NCI-H187 (cell line): Measurements from ENCODE around the gene SCN7A.
A peak's percentile ranks its signal among the peaks of the same experiment; 100 is the strongest.
"Not testable (repeated sequence)": the region's sequence is repeated elsewhere in the genome, so short reads cannot be mapped to it uniquely, and the experiment has no call there.

Source experiments
- DNase-seq, 2 experiments: peaks; one replicate each; lab custom pipeline; 2025; lab: John Stamatoyannopoulos, UW

SCN7A gene

DNA sequence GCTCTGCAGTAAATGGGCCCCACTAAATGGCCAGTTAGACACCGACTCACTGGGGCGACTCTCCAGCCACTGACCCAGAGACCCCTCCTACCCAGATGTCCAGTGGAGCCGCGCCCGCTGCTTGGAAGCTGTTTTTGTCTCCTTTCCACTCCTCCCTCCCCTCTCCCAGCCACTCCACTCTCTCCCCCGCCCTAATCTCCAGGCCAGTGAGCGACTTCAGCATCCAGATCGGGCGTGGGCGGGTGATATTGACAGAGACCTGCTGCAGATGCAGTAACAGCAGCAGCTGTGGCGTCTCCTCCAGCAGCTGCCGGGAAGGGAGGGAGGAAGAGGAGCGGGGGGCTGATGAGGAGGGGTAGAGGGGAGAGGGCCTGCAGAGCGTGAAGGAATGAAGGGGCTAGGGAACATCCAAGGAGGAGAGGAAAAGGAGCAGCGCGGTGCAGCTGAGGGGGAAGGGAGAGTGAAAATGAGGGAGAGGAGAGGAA, at the start of gene SCN7A:
SCN7A (minus strand) TSS at position 110 of the 485 bp plus-strand sequence. CDS start 16,553 bp downstream, outside the sequence.
- peak in 1 of 2 experiments; percentile 15 for DNase-seq

DNA sequence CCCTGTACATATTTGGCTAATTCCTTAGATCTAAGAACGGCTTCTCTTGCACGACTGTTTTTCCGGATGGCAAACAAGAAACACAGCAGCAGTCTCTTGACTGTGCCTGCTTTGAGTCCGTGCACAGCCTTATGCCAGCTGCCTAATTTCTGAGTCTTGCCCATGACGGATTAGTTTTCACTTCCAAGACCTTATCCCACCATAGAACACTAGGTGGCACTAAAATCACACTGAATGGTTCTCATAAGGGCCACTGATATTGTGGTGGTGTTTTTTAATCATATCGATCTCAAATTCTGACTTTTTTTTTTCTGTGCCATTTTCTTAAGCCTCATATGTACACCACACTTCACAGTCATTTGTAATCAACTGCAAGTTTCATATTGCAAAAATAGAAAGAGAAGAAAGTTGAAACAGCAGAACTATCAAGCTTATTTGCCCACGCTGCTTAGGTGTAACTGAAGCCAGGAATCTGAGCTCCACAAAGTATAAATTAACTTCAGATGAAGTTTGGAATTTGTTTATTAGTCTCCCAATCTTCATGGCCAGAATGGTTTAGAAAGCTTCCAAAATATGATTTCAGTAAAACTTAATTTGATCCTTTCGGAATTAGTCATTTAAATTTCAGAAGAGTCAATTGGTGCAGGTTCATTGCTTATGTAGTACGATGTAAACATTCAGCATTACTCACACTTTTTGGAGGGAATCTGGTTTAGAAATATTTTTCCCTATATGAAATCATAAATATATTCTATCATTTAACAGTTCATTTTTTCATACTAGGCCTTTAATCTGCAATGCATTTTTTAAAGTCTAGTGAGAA, 45.5 kb upstream of the SCN7A start:
- peak in 1 of 2 experiments; percentile 18 for DNase-seq

DNA sequence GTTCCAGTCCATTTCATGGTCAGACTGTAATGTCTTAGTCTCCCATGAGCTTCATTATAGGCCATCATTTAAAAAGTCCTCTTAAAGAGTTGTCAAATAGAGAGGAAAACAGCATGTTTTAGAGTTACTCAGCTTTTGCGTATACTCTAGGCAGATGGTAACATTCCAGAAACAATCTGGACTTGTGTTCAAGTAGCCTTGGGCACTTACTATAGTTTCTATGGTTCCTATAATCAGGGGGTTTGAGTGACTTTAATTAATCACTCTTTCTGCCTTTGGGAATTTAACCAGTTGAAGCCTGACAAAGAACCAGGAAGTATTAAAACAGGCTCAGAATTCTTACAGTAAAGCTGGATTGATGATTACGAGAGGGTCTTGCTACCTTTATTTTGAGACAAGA, 42.1 kb upstream of the SCN7A start:
- DNase-seq: no peak

DNA sequence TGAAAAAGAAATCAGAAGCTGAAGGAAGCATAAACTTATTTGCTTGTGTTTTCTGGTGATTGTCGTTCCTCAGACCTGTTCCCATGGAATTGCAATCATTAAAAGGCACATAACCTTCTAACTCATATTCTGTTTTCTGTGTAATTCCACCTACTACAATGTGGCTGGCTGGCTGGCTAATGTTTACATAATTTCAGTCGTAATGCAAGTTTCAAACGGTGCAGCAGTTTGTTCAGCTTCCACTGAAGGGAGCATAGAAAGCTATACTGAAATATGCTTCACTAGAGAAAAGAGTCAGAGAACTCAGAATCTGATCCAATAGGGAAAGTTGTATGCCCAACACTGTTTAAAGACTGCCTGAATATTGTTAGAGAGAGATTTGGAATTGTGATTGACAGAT, 27.1 kb upstream of the SCN7A start:
- no peak for DNase-seq

DNA sequence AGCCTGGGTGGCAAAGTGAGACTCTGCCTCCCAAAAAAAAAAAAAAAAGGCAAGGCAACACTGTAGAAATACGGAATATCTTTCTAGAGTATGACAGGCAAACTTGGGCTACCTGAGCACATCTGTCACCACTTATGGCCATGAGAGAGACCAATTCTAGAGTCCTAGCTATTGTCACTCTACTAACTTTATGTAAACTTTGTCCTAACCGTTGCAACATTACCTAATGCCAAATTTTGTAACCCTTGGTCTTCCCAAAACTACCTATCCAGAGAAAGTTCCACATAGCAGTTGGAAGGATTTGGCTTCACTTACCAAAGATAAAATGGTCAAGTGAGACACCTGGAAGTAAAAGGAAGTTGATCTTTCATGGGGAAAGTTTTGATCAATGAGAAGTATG, 26.6 kb upstream of the SCN7A start:
- DNase-seq: no peak

DNA sequence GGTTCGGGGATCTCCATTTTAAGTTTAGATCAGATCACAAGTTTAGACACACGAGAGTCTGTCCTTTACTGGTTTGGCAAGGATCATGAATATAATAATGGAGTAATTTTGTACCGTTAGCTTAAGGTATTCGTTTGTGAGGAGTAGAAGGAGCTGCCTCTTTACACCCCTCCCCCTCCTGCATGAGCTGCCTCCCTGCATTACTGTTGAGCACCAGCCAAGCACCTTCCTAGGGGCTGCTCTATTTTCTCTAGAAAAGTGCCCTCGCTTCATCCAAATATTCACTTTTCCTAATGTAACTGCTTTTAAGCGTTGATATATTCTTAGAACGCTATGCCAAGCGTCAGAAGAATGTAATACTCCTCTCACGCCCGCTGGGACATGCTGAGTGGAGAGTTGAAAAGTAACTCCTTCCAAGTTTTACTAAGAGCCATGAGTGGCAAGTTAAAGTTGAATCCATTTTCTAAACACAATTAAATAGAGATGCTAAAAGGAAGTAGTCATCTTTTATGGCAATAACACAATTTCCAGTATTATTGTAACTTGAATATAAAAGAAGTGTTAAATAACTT, 25.4 kb upstream of the SCN7A start:
- DNase-seq: no peak

DNA sequence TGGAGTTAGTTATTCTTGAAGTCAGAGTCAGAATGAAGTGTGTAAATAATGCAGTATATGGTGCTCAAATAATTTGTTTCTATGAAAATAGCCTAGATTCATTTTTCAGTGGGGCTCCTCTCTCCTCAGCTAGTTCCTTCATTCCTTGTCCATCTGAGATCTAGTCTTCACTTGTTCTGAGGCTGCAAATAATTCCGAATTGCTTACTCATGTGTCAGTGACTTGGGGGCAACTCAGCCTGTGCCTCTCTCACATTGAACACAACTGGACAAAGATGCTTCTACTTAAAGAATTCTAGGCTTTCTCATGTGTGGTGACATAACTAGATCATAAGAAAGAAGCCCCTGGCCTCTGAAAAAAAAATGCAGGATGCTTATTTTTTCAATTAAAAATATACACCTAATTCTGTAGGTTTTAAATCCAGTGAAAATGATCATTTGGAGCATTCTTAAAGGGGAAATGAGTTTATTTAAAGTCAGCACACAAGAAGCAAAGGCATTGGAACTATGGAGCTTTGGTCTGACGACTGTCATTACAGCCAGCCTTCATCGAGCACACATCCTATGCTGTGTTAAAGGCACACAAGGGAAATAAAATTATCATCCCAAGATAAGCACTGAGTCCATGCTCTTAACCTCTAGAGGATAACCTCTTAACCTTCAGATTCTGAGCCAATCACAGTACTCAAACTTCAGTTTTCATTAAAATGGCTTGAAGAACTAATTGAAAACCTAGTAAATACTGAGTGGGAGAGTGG, 24.8 kb upstream of the SCN7A start:
- DNase-seq: no peak

DNA sequence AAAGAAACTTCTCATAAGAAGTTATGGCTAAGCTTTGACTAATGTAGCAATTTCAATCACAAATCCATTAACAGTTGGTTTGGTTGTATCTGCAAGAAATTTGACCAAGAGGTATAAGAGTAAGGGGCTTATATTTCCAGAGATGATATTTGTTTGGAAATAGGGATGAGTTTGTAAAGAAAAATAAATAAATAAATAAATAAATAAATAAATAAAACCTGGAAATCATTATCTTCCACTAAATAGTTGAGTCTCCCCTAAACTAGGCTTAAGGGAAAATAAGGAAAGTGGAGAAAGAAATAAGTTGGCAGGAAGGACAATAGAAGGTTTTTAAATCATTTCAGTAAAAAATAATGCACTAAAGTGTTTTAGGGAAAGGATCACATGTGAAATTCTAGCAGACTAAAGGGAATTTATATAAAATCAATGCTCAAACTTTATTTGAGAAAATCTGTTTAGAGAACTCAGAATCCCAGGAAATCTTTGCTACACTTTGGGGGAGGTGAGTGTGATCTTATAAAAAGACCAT, 23.5 kb upstream of the SCN7A start:
- DNase-seq: no peak

DNA sequence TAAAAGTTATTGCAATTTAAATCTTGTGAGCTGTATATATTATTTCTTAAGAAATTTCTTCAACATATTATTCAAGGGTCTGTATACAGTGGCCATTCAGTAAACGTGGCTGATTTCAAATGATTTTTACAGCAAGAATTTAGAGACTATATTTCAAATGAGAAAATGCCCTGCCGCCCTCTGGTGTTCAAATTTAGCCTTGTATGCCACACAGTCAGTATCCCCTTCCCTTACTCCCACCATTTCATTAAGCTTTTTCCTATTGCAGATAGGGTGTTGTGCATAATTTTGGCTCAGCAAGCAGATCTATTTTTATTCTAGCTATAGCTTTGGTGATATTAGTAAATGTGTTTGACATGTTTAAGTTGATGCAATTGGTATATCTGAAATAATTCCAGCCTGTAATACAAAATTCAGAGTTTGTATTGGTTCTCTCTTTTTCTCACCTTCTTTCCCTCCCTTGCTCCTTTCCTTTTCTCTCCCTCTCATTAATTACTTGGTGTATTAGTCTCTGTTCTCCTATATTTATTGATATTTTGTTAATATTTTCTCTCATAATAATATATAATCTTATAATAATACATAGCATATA, 22.8 kb upstream of the SCN7A start:
- DNase-seq: no peak

DNA sequence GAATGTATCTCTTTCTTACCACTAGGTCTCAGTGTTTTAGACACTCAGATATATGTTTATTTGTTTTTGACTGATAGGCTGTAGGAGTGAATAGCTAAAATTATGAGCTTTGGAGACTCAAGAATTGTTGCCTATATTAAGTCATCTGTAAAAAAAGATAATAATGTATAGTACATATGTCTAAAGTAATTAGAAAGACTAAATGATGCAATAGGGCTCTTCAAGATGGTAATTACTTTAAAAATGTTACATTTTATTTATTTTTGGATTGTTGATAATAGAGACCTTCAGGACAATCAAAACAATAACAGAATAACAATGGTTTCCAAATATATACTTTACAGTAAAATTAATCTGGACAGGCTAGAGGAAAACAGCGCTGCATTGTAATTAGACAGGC, 19.9 kb upstream of the SCN7A start:
- DNase-seq: no peak

DNA sequence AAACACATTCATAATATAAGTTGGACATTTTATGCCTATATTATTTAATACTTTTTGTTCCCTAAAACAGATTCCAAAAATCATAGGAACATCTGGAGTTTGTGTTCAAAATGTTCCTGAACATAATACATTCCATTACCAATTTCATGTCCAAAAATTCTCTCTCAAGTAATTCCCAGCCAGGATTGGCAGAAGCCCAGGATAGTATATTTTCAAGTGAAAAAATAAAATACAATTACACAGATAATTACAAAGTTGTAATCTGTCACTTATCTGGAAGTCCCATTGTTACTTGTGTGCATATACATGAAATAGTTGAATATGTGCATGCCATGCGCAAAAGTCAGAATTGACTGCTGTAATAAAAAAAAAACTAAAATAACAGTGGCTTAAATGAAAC, 5.2 kb upstream of the SCN7A start:
- DNase-seq: no peak

DNA sequence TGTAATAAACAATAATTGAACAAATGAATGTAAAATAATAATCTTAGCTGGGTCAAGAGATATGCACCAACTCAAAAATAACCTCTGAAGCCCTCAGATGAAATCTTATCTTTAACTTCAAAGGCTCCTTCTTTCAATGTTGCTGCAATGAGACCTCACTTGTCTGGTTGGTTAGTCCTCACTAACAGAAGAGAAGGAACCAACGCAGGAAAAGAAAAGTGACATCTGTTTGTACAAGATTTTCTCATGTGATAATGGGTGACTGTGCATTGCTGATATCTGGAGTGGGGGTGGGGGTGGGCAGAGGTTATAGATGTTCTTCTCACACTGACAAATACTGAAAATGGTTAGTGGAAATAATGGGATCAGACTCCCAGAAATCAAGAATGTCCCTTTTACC, 2.6 kb downstream of the SCN7A start:
- DNase-seq: no peak

DNA sequence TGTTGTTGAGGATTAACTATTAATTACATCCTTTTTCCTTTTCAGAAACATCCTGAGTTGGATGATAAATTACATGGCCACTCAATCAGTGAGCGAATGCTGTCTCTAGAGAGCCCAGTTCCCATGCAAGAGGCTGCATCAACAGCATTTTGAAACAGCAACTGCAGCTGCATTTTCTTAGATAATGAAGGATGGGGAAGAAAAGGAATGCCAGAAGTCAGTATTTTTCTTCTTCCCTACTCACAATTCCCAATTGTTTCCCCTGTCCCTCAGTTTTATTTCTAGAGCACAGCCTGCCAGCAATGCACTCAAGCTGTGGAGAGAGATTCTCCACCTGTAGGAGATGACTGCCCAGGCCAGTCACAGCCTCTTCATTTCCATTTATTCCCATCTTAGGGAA, 6.9 kb downstream of the SCN7A start:
- no peak for DNase-seq

DNA sequence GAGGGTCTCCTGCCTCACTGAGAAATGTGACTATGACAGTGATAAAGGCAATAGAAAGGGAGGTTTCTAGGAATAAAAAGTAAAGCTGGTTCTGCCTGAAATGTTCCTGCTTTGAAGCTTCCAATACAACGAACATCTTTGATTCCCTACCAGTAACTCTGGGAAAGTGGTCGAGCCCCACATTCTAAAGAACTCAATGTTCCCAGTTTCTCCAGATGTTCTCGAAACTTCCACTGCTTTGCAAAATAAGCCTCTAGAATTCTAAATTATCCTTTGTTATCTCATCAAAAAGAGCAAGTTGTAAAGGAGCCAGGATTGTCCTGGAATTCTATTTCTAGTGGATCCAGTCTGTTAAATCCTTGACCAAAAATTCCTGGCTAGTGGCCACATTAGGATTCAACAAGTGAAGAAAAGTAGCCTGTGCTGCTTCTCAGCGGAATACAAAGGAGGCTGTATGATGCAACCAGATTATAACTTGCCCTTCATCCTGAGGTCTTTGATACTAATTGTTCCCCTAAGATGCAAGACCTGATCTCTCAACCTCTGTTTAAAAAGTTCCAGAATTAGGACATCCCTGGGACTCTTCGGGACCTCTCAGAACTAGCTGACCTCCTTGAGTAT, 8.4 kb downstream of the SCN7A start:
- DNase-seq: no peak

DNA sequence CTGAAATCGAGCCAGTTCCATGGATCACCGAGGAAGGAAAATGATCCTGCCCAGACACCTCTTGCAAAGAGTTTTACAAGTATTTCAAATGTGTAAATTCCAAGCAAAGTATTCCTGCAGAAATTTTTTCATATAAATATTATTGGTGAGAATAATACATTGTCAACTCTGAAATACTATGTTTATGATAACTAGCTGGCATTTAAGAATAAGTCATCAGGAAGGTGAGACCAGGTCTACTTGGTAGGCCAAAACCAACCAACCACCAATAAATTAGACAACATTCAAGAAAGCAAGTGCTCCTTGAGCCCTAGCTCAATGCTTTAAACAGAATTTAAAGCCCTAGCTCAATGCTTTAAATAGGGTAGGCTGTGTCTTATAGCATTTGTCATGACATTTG, 21.7 kb downstream of the SCN7A start:
- DNase-seq: no peak

DNA sequence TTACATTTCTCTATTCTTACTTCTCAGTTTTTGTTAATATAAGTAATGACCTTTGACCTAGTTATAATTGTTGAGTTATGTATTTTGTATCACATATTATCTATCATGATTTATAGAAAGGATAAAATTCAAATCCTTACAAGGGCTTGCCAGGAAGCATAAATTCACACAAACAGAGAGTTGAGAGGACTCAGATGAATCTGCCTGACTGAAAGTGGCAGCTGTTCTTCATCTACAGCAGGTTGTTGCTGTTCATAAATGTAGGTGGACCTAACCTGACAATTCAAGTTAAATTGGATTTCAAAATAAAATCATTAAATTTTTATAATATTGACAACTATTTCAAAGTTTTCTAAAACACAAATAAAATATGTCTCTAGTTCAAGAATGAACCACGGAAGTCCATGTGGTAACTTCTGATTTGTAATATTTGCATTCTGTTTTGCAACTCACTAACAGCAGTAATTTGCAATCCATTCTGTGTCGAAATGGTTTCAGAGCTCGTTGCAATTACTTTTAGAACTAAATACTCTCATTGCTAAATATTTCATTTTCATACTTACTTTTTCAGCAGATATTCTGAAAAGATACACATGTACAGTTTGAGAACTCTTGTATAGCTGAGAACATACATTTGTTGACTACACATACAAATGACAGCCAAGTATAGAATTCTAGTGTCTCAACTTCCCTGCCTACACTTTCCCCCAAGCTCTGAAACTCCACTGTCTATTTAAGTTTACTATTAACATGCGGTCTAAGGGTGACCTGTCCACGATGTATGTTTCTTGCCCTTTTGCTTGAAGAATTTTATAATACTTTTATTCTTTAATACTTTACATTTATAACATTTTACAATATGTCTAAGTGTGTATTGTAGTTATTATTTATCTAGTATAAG, 25.7 kb downstream of the SCN7A start:
- DNase-seq: no peak

DNA sequence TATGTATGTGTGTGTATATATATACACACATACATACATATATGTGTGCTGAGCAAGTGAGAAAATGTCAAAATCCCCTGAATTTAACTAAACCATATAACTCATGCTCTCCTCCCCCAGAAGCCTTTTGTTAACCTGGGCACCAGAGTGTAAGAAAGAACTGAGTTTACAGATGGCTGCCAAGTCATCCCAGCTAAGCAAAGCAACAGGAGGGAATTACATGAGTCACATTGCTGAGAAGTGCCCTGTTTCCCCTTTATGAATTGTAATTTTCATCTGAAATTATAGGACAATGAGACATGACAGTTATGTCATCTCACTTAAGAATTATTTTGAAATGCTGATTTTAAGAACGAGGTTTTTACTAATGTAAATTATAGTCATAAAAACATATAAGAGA, 29.9 kb downstream of the SCN7A start:
- no peak for DNase-seq

DNA sequence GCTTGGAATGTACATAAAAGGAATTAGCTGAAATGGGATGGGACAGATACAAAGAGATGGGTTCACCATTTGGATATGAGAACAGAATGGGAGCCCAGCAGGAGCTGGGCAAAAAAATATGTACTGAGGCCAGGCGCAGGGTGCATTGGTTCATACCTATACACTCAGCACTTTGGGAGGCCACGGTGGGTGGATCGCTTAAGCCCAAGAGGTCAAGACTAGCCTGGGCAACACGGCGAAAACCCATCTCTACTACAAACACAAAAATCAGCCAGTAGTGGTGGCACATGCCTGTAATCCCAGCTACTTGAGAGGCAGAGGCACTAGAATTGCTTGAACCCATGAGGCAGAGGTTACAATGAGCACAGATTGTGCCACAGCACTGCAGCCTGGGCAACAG, 30.4 kb downstream of the SCN7A start:
- no peak for DNase-seq

DNA sequence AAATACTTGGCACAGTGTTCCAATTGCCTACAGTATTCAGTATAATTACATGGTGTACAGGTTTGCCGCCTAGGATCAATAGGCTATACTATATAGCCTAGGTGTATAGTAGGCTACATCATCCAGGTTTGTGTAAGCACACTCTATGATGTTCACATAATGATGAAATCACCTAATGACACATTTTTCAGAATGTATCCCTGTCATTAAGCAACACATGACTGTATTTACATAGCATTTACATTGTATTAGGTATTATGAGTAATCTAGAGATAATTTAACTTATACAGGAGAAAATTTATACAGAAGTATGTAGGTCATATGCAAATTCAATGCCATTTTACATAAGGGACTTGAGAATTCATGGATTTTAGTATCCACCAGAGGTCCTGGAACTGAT, 35.4 kb downstream of the SCN7A start:
- DNase-seq: no peak

DNA sequence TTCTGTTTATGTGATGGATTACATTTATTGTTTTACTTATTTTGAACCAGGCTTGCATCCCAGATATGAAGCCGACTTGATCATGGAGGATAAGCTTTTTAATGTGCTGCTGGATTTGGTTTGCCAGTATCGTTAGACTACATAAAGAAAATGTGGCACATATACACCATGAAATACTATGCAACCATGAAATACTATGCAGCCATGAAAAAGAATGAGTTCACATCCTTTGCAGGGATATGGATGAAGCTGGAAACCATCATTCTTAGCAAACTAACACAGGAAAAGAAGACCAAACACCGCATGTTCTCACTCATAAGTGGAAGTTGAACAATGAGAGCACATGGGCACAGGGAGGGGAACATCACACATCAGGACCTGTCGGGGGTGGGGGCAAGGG, 38.2 kb downstream of the SCN7A start:
- DNase-seq: not testable (repeated sequence)
